Peyer's patch (tissue), 4 donors: ENCODE measurements around the gene ZDHHC24. TPM values are rescaled to one million over a fixed set of nuclear protein-coding genes. Genes with fewer than 3 reads are reported as not detected.

Experiments used
- DNase-seq, 3 donors: peaks; one replicate each; pipeline ENCODE4 v3.0.0-alpha.2; 2017 to 2019
- H3K27ac ChIP-seq, 4 donors: fragments of 200-600 bp; sonication (generic); one replicate each; pipeline ENCODE4 v1.5.1; 2016 to 2019
- H3K27me3 ChIP-seq, 2 donors: fragments of 200-600 bp; sonication (generic); one replicate each; pipeline ENCODE4 v1.5.1; 2019
- H3K36me3 ChIP-seq, 3 donors: fragments of 200-600 bp; sonication (generic); one replicate each; pipeline ENCODE4 v1.5.1; 2016 to 2019
- H3K4me1 ChIP-seq, 4 donors: fragments of 200-600 bp; sonication (generic); one replicate each; pipeline ENCODE4 v1.5.1; 2016 to 2019
- H3K4me3 ChIP-seq, 4 donors: fragments of 200-600 bp; sonication (generic); 1 replicate in 3 of 4; 2 replicates in 1 of 4; pipeline ENCODE4 v1.5.1; 2016 to 2019; ENCODE audit warnings: mild to moderate bottlenecking in 1 of 4
- H3K9me3 ChIP-seq, 4 donors: fragments of 200-600 bp; sonication (generic); one replicate each; pipeline ENCODE4 v1.5.1; 2016 to 2019; ENCODE audit warnings: mild to moderate bottlenecking in 1 of 4
- CTCF ChIP-seq, 6 experiments: fragments of 450-650 bp in 4 of 6; fragments of 200-600 bp in 2 of 6; sonication (generic) in 1 of 6; IDR thresholded peaks; one replicate each; pipeline ENCODE4 v1.5.1; 2017 to 2019; ENCODE audit warnings: antibody characterized with exemption in 6 of 6, mild to moderate bottlenecking in 3 of 6, moderate library complexity in 1 of 6
- POLR2A ChIP-seq, 2 donors: fragments of 450-650 bp; IDR thresholded peaks; one replicate each; pipeline ENCODE4 v1.5.1; 2017; ENCODE audit warnings: antibody characterized with exemption in 2 of 2, mild to moderate bottlenecking in 2 of 2, moderate library complexity in 2 of 2
- total RNA-seq, 4 donors: library from RNA; depleted of rRNA; stranded (reverse); fragments of >200 nt; gene quantifications; one replicate each; pipeline ENCODE4 v1.1.0, GENCODE V29; 2016

ZDHHC24 gene, protein sequence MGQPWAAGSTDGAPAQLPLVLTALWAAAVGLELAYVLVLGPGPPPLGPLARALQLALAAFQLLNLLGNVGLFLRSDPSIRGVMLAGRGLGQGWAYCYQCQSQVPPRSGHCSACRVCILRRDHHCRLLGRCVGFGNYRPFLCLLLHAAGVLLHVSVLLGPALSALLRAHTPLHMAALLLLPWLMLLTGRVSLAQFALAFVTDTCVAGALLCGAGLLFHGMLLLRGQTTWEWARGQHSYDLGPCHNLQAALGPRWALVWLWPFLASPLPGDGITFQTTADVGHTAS
- total RNA-seq = 10 to 100 TPM in 3 of 4 donors, 1 to 10 TPM in 1; 9.1 to 29.3 (median 15.3) TPM

DNA sequence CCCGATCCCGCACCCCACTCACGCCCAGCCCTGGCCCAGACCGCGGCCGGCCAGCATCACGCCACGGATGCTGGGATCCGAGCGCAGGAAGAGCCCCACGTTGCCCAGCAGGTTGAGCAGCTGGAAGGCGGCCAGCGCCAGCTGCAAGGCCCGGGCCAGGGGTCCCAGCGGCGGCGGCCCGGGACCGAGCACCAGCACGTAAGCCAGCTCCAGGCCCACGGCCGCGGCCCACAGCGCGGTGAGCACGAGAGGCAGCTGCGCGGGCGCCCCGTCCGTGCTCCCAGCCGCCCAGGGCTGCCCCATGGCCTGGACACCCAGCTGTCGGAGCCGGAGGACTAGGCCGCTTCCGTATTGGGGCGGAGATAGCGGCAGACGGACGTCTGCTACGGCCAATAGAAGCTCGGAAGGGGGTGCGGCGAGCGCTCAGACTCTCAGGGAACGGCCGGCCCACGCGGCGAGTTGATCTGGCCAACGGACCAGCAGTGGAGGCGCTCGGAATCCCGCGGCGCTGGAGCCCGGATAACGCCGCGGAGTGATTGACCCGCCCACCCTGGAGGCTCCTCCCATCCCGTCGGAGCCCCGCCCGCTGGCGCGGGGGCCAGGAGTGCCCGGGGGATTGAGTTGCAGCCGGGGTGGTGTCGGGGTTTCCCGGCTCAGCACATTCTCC is at the start of gene ZDHHC24:
ZDHHC24 (minus strand) TSS at position 348 of the 667 bp plus-strand sequence; CDS start at position 303, 45 bp downstream.
- H3K36me3 ChIP-seq = peaks cover 0 to 18% (median 0%) of the 10 kb centered on the region in 3 donors
- no peaks in the 10 kb centered on the region for H3K27me3 ChIP-seq
- TF ChIP-seq POLR2A (IDR thresholded peaks at IDR 0.05) = peak; percentile 65
- peak in 2 of 6 experiments; percentile 2 to 8 for TF ChIP-seq CTCF (IDR thresholded peaks at IDR 0.05)
- peaks cover 0 to 30% (median 4%) of the 10 kb centered on the region in 4 donors for H3K4me1 ChIP-seq
- DNase-seq = peak; percentile 93 to 98 (median 97)
- peak within 1 kb of the TSS; percentile 68 to 88 (median 80) for H3K27ac ChIP-seq
- no peaks in the 10 kb centered on the region for H3K9me3 ChIP-seq
- peak within 1 kb of the TSS; percentile 67 to 93 (median 86) for H3K4me3 ChIP-seq

- no peak for TF ChIP-seq CTCF (IDR thresholded peaks at IDR 0.05)
- no peak for TF ChIP-seq POLR2A (IDR thresholded peaks at IDR 0.05)
- Histone ChIP-seq H3K4me1 (peaks cover 3 to 38% (median 19%) of the 10 kb centered on the region in 4 donors), H3K4me3 (peak overlapping the region in 1 of 4 donors; percentile 4), H3K27ac (peak overlapping the region; percentile 13 to 67 (median 56)), H3K27me3 (no peaks in the 10 kb centered on the region), H3K9me3 (no peaks in the 10 kb centered on the region), H3K36me3 (peaks cover 0 to 16% (median 0%) of the 10 kb centered on the region in 3 donors)
- peak in 2 of 3 donors; percentile 36 to 54 for DNase-seq
Measured at GRCh38 chr11:66595245-66595904, 49.5 kb upstream of the ZDHHC24 start.

DNA sequence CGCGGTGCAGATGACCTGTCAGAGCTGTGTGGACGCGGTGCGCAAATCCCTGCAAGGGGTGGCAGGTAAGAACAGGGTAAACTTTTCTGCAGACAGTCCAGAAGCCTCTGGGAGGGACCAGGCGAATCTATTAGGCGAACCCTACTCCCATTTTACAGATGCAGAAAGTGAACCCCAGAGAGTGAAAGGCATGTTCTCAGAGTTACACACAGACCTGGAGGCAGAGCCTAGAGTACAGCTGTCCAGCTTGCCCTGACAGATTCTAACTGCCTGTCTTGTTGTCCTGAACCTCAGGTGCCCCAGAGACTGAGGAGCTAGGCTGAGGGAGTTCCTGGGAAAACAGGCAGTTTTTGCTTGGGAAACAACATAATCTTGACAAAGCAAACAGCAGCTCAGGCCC is 47.8 kb upstream of the ZDHHC24 start:
- TF ChIP-seq POLR2A (IDR thresholded peaks at IDR 0.05) (no peak), CTCF (IDR thresholded peaks at IDR 0.05) (no peak)
- peak overlapping the region; percentile 68 to 87 (median 82) for H3K27ac ChIP-seq
- peaks cover 3 to 38% (median 19%) of the 10 kb centered on the region in 4 donors for H3K4me1 ChIP-seq

DNA sequence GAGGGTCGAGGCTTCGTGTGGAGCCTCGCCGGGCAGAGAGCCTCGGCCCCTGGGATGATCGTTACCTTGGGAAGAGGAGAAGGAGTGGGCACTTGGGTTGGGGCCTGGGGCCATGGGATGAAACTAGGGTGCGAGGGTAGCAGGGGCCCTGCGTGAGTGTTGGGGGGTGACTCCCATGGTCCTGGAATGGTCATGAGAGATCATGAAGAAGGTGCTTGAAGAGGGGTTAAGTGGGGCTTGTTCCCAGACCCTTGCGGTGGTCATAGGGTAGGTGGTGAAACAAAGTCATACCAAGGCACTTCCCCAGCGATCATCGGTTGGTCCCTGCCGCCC is 47.4 kb upstream of the ZDHHC24 start:
- peak overlapping the region; percentile 49 to 71 (median 57) for H3K4me3 ChIP-seq
- no peaks in the 10 kb centered on the region for H3K36me3 ChIP-seq
- peaks cover 3 to 38% (median 19%) of the 10 kb centered on the region in 4 donors for H3K4me1 ChIP-seq
- H3K9me3 ChIP-seq = no peaks in the 10 kb centered on the region
- no peaks in the 10 kb centered on the region for H3K27me3 ChIP-seq
- no peak for DNase-seq
- TF ChIP-seq CTCF (IDR thresholded peaks at IDR 0.05) (no peak), POLR2A (IDR thresholded peaks at IDR 0.05) (no peak)
- peak overlapping the region; percentile 68 to 87 (median 82) for H3K27ac ChIP-seq

More for the DNA sequence above, 47.8 kb upstream of the ZDHHC24 start:
- H3K9me3 ChIP-seq = no peaks in the 10 kb centered on the region
- no peaks in the 10 kb centered on the region for H3K27me3 ChIP-seq
- H3K36me3 ChIP-seq = no peaks in the 10 kb centered on the region
- H3K4me3 ChIP-seq = peak overlapping the region; percentile 49 to 71 (median 57)
- DNase-seq = no peak

DNA sequence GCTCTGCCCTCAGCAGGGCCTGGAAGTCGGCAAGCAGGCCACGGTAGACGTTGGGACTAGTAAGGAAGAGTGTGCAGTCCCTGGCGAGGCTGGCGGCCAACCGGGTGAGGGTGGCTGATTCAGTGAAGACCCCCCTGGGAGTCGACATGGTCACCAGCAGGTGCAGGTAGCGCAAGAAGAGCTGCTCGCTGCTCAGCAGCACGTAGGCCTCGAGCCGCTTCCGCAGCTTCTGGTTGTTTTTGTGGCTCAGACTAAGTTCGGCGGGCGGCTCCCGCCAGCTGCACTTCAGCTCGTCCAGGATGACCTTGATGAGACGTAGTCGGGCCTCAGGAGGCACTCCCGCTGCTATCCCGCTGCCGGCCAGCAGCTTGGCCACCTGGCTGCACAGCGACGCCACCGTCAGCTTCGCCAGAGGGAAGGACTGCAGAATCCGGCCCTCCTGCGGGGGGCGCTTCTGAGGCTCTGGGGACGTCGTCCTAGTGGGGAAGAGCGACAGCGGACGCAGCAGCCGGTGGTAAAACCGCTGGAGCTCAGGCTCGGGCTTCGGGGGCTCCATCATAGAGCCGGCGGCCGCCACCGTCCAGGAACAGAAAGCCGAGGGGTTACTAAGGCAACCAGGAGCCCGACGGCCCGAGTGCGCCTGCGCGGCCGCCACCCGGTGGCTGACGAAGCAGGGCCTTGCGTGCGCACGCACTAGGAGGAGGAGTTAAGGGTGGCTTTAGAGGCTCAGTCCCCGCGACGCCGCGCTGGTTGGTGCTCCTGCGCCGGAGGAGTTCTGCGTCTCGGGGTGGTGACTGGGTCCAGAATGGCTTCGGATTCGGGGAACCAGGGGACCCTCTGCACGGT is 46.8 kb upstream of the ZDHHC24 start, which contains the start of the genes CCDC87 and CCS:
CCDC87 (minus strand) TSS at position 607 of the 846 bp plus-strand sequence; CDS start at position 559, 48 bp downstream.
CCS (plus strand) TSS at position 729 of the 846 bp plus-strand sequence; CDS start at position 806, 77 bp downstream.
- Histone ChIP-seq H3K27me3 (no peaks in the 10 kb centered on the region), H3K9me3 (no peaks in the 10 kb centered on the region), H3K4me3 (peak within 1 kb of the TSS; percentile 49 to 71 (median 57)), H3K4me1 (peaks cover 3 to 38% (median 19%) of the 10 kb centered on the region in 4 donors), H3K36me3 (no peaks in the 10 kb centered on the region), H3K27ac (peak within 1 kb of the TSS; percentile 68 to 87 (median 82))
- DNase-seq = peak; percentile 98 to 100 (median 99)
- TF ChIP-seq CTCF (IDR thresholded peaks at IDR 0.05) (peak; percentile 37 to 90 (median 74)), POLR2A (IDR thresholded peaks at IDR 0.05) (peak; percentile 80 to 96)
